Calu3 (cell line): Measurements from ENCODE around the gene ZNF234. TPM values are rescaled to one million over a fixed set of nuclear protein-coding genes. Genes with fewer than 3 reads are reported as not detected.

Experiments used
- BruUV-seq: library from RNA; stranded (reverse); fragments of 400-500 nt; replicated peaks from 2 replicates; lab custom pipeline; 2021; lab: Mats Ljungman, UMichigan
- CTCF ChIA-PET: fragments of 300-600 bp; sonication (Branson Sonifier 250); formaldehyde crosslinking; loops from one replicate; lab custom pipeline; 2022; ENCODE audit warnings: antibody characterized with exemption; lab: Charles Lee
- DNase-seq: peaks from one replicate; pipeline ENCODE4 v3.0.0; 2022
- H3K27ac Mint-ChIP-seq: one replicate; pipeline ENCODE4 v1.8.0; 2022; ENCODE audit warnings: mixed read lengths; ENCODE audit not compliant: unreplicated experiment
- H3K27me3 Mint-ChIP-seq: one replicate; pipeline ENCODE4 v1.8.0; 2022; ENCODE audit warnings: mixed read lengths; ENCODE audit not compliant: unreplicated experiment
- H3K36me3 Mint-ChIP-seq: one replicate; pipeline ENCODE4 v1.8.0; 2022; ENCODE audit warnings: mild to moderate bottlenecking, moderate library complexity, mixed read lengths; ENCODE audit not compliant: insufficient read depth, unreplicated experiment
- H3K4me1 Mint-ChIP-seq: one replicate; pipeline ENCODE4 v1.8.0; 2022; ENCODE audit warnings: mild to moderate bottlenecking, low read depth, mixed read lengths; ENCODE audit not compliant: unreplicated experiment
- H3K4me3 Mint-ChIP-seq: one replicate; pipeline ENCODE4 v1.8.0; 2022; ENCODE audit warnings: mild to moderate bottlenecking, low read depth, moderate library complexity, mixed read lengths; ENCODE audit not compliant: unreplicated experiment
- H3K9me3 Mint-ChIP-seq: one replicate; pipeline ENCODE4 v1.8.0; 2022; ENCODE audit warnings: low read depth, mixed read lengths; ENCODE audit not compliant: unreplicated experiment
- CTCF ChIP-seq: fragments of 200-600 bp; IDR thresholded peaks from one replicate; pipeline ENCODE4 v1.8.0; 2022; ENCODE audit warnings: antibody characterized with exemption; ENCODE audit not compliant: unreplicated experiment
- intact Hi-C: fragments of 100-400 bp; cut with micrococcal nuclease; formaldehyde crosslinking; loops from one replicate; pipeline ENCODE4 v1.10.0; 2022; ENCODE audit not compliant: unreplicated experiment
- total RNA-seq: library from RNA; stranded (reverse); gene quantifications from 2 replicates; pipeline ENCODE4 v1.2.3, GENCODE V29; 2022

The ZNF234 gene
- total RNA-seq, 1 experiment from 2014 or later, result 16.2 TPM

- Mint-ChIP-seq H3K27ac (no peak overlapping the region), H3K4me3 (no peak overlapping the region), H3K9me3 (peaks cover 14% of the 10 kb centered on the region), H3K4me1 (no peaks in the 10 kb centered on the region), H3K36me3 (peaks cover 28% of the 10 kb centered on the region), H3K27me3 (no peaks in the 10 kb centered on the region)
- CTCF ChIA-PET, result no interaction called here
- intact Hi-C loops, result no loop called here
- no peak for DNase-seq
- no peak for TF ChIP-seq CTCF
- no TSS peak for BruUV-seq
Measured at GRCh38 chr19:44151491-44151890, 10.1 kb downstream of the ZNF234 start.

GRCh38 chr19:44156475-44156874 is 15.1 kb downstream of the ZNF234 start:
- no peaks in the 10 kb centered on the region for H3K4me1 Mint-ChIP-seq
- no TSS peak for BruUV-seq
- H3K9me3 Mint-ChIP-seq, result peaks cover 28% of the 10 kb centered on the region
- CTCF ChIA-PET, result no interaction called here
- intact Hi-C loops, result no loop called here
- H3K4me3 Mint-ChIP-seq, result no peak overlapping the region
- H3K36me3 Mint-ChIP-seq, result peaks cover 34% of the 10 kb centered on the region
- H3K27me3 Mint-ChIP-seq, result no peaks in the 10 kb centered on the region
- no peak overlapping the region for H3K27ac Mint-ChIP-seq
- no peak for DNase-seq
- TF ChIP-seq CTCF, result no peak

GRCh38 chr19:44163789-44164188 is 22.4 kb downstream of the ZNF234 start:
- CTCF ChIA-PET, result interaction anchor here (1.2 to 1.3 kb wide), 2 partner anchors 44 to 48 kb away, joined by 3 to 10 read pairs; partner anchors contain the start of gene ZNF227
- intact Hi-C loops, result loop anchor here (1.0 kb wide), 1 partner anchor 44 kb away; no protein-coding TSS in a partner anchor
- no peak overlapping the region for H3K4me3 Mint-ChIP-seq
- peaks cover 8% of the 10 kb centered on the region for H3K4me1 Mint-ChIP-seq
- BruUV-seq, result no TSS peak
- DNase-seq, result no peak
- H3K27ac Mint-ChIP-seq, result no peak overlapping the region
- no peaks in the 10 kb centered on the region for H3K27me3 Mint-ChIP-seq
- peaks cover 48% of the 10 kb centered on the region for H3K36me3 Mint-ChIP-seq
- no peak for TF ChIP-seq CTCF
- H3K9me3 Mint-ChIP-seq, result peaks cover 11% of the 10 kb centered on the region

GRCh38 chr19:44164327-44164672 is 22.9 kb downstream of the ZNF234 start:
- no peaks in the 10 kb centered on the region for H3K27me3 Mint-ChIP-seq
- BruUV-seq, result no TSS peak
- CTCF ChIA-PET, result interaction anchor here (0.8 to 1.3 kb wide), 5 partner anchors 22 to 337 kb away, joined by 3 to 10 read pairs (median 4); partner anchors contain the start of genes ZNF227 and ZNF283

More at GRCh38 chr19:44164327-44164672, 22.9 kb downstream of the ZNF234 start:
- DNase-seq, result no peak
- no peak for TF ChIP-seq CTCF
- Mint-ChIP-seq H3K36me3 (peaks cover 53% of the 10 kb centered on the region), H3K4me3 (peak overlapping the region; percentile 96), H3K27ac (peak overlapping the region; percentile 95), H3K4me1 (peaks cover 8% of the 10 kb centered on the region), H3K9me3 (peaks cover 11% of the 10 kb centered on the region)
- intact Hi-C loops, result loop anchor here (1.0 kb wide), 1 partner anchor 43 kb away; no protein-coding TSS in a partner anchor
